Measurements from ENCODE around the gene ANKRD27. TPM values are rescaled to one million over a fixed set of nuclear protein-coding genes. Genes with fewer than 3 reads are reported as not detected.

The ANKRD27 gene
- 16.5 and 21.3 TPM in 2 replicates for polyA plus RNA-seq (2012; rRNA removed)
- polyA plus RNA-seq (2012; cell fraction: cytosol; rRNA removed): 12.8 and 15.4 TPM in 2 replicates
- polyA plus RNA-seq (2012; cell fraction: nucleus; rRNA removed): 34.4 and 45.9 TPM in 2 replicates

- POLR2A ChIA-PET: interaction anchor here (0.8 to 1.0 kb wide), 2 partner anchors 19 to 25 kb away, joined by 3 read pairs; no protein-coding TSS in a partner anchor
These were observed at the start of gene ANKRD27 for GRCh38 chr19:32674931-32675719. Gene ANKRD27 (minus strand): TSS chr19:32675180. CDS start chr19:32659015, 16,165 bp downstream.

More at GRCh38 chr19:32674931-32675719, at the start of gene ANKRD27:
- Histone ChIP-seq H3K27me3 (ENCODE audit: insufficient read depth) (peaks cover 9% of the 10 kb centered on the region), H3F3A (replicated peaks; ENCODE audit: insufficient read depth) (peaks cover 3% of the 10 kb centered on the region), H3K9ac (peak within 1 kb of the TSS; percentile 74), H3K9me3 (no peaks in the 10 kb centered on the region), H3K27ac (ENCODE audit: low read depth in 2 of 2, low read length in 1 of 2) (peak within 1 kb of the TSS; percentile 55 to 65; a peak in 2 of 4 replicates), H3K4me2 (peak within 1 kb of the TSS; percentile 99), H3K4me1 (ENCODE audit: control insufficient read depth in 1 of 2, insufficient read depth in 2 of 2, low read depth in 1 of 2, low read length in 1 of 2) (peaks cover 0 to 21% of the 10 kb centered on the region in 2 experiments; a peak in 2 of 4 replicates), H3K79me2 (ENCODE audit: insufficient read depth) (peaks cover 47% of the 10 kb centered on the region), H3K36me3 (replicated peaks in 1 of 2; ENCODE audit: control insufficient read depth in 1 of 2, insufficient read depth in 2 of 2, low read length in 1 of 2) (no peaks in the 10 kb centered on the region), H3K9me2 (no peaks in the 10 kb centered on the region), H2AFZ (ENCODE audit: low read depth) (peak within 1 kb of the TSS; percentile 99), H3K4me3 (ENCODE audit: low read depth in 2 of 2, low read length in 1 of 2) (peak within 1 kb of the TSS; percentile 83 to 93), H4K20me1 (ENCODE audit: insufficient read depth) (peaks cover 41% of the 10 kb centered on the region)
- CTCF ChIA-PET: interaction anchor here (2.1 to 2.5 kb wide), 2 partner anchors 16 to 75 kb away, joined by 7 to 8 read pairs; partner anchors contain the start of gene NUDT19
- peak; percentile 100 for DNase-seq
- TF ChIP-seq CHD2 (IDR thresholded peaks at IDR 0.05; ENCODE audit: low read length, partially characterized antibody) (peak; percentile 71), FOXJ3 (CRISPR knock-in tag; IDR thresholded peaks at IDR 0.05) (no peak), PBX3 (IDR thresholded peaks at IDR 0.05) (peak; percentile 100), FOSL2 (IDR thresholded peaks at IDR 0.05; ENCODE audit: borderline replicate concordance, low read depth) (no peak), TAF1 (IDR thresholded peaks at IDR 0.05; ENCODE audit: borderline replicate concordance, low read depth, low read length) (0 out of 2 replicates have a peak, but pooled peaks have one; percentile 6), GATA2 (CRISPR knock-in tag; IDR thresholded peaks at IDR 0.05) (no peak), FOXM1 (IDR thresholded peaks at IDR 0.05; ENCODE audit: low read depth) (no peak), MAX (IDR thresholded peaks at IDR 0.05; ENCODE audit: low read depth) (peak; percentile 61; the same call in 1 of the 2 replicates), ZBTB33 (IDR thresholded peaks at IDR 0.05; ENCODE audit: borderline replicate concordance, low read depth) (no peak), EZH2phosphoT487 (IDR thresholded peaks at IDR 0.05; ENCODE audit: borderline replicate concordance, low read depth) (no peak), GABPA (IDR thresholded peaks at IDR 0.05; ENCODE audit: low read depth) (no peak), IRF3 (IDR thresholded peaks at IDR 0.05; ENCODE audit: low read depth, low read length) (peak; percentile 71), NRF1 (IDR thresholded peaks at IDR 0.05; ENCODE audit: low read depth, low read length) (peak; percentile 55), POLR2AphosphoS5 (IDR thresholded peaks at IDR 0.05; ENCODE audit: low read depth, low read length) (peak; percentile 69), NFIC (IDR thresholded peaks at IDR 0.05; ENCODE audit: borderline replicate concordance) (no peak), MXI1 (IDR thresholded peaks at IDR 0.05; ENCODE audit: low read depth, low read length) (peak; percentile 51), REST (IDR thresholded peaks at IDR 0.05; ENCODE audit: low read depth, low read length) (no peak), ELF1 (IDR thresholded peaks at IDR 0.05) (peak; percentile 52), SIN3A (IDR thresholded peaks at IDR 0.05; ENCODE audit: borderline replicate concordance, low read depth, low read length) (peak; percentile 38; the same call in 1 of the 2 replicates), YY1 (IDR thresholded peaks at IDR 0.05; ENCODE audit: low read depth) (no peak)
- 3% methylated on average over 37 of the region's 75 CpGs for WGBS (ENCODE audit: low lambda C conversion rate)

All from SK-N-SH (cell line).